NK-92 treated with Interleukin-12 subunit alpha and Interleukin-12 subunit beta, amount 100 ng/mL, for 24 hours (cell line): ENCODE results near the gene ITGA3.
A peak's percentile ranks its signal among the peaks of the same experiment; 100 is the strongest.

Experiments used
- DNase-seq: peaks from one replicate; lab custom pipeline; 2025; lab: John Stamatoyannopoulos, UW

Gene ITGA3

DNA sequence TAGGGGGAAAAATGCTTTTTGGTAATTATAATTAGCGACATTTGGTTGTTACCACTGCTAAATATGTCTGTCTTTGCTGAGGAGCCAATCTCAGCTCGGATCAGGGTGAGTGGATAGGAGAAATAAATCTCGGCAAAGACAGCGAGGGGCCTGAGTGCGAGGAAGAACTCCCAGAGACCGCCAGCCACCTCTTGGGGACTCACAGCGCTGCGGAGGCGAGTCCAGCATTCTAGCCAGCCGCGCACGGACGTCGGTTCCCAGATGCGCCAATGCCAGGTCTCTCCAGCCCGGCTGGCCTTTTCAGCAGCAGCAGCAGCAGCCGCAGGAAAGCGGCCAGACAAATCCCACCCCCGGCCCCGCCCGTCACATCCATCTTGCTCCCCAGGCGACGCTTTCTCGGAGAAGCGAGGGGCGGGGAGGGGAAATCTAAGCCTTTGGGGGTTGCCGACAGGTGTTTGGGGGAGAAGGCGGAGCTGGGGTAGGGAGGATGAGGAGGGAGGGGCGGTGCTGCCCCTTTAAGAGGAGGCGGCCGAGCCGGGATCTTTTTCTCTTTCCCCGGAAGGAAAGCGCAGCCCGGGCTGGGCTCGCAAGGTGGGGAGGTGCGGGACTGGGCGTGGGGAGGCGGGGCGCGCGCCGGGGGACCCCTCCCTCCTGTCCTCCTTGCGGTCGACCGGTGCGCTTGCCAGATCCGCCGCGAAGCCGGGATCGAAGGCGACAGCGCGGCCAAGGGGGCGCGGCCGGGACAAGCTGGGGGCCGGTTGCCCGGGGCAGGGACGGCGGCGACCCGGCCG, at the start of gene ITGA3:
ITGA3 (plus strand) TSS at position 685 of the 791 bp plus-strand sequence. CDS start 330 bp downstream, outside the sequence.
- DNase-seq: no peak

DNA sequence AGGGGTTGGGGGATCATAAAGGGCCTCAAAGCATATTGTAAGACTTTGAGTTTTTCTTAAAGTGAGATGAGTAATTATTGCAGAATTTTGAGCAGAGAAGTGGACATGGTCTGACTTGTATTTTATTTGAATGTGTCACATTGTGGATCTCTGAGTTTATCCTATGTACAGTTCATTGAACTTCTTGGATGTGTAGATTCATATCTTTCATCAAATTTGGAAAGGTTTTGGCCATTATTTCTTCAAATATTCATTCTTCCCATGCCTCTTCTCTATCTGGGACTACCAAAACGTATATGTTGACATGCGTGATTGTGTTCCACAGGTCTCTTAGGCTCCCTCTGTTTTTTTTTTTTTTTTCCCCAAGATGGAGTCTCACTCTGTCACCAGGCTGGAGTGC, 46.6 kb upstream of the ITGA3 start:
- DNase-seq: no peak

- DNase-seq: no peak
These were observed 42.8 kb upstream of the ITGA3 start for GRCh38 chr17:50013079-50013478.

- DNase-seq: no peak
These were observed 41.3 kb upstream of the ITGA3 start for GRCh38 chr17:50014471-50015088.

DNA sequence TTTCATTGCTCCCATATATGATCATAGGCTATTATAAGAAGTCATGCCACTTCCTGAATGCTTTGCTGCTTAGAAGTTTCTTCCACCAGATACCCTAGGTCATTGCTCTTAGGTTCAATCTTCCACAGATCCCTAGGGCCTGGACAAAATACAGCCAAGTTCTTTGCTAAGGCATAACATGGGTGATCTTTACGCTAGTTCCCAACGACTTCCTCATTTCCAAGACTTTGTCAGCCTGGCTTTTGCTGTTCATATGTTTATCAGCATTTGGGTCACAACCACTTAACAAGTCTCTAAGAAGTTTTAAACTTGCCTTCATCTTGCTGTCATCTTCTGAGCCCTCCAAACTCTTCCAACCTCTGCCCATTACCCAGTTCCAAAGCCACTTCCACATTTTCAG, 40.8 kb upstream of the ITGA3 start:
- no peak for DNase-seq

DNA sequence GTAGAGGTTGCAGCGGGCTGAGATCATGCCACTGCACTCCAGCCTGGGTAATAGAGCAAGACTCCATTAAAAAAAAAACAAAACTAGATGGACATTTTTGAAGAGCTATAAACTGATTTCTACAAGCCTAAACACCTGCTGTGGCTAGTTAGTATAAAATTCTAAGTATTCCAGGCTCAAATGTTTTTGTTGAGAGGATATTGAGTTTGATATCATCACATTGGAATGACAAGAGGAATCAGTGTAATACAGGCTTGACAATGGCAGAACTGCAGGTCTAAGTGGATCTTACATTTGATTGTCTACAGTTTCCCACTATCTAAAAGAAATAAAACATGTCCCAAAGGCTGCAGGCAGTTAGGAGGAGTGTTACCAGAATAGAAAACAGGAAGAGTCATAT, 37.0 kb upstream of the ITGA3 start:
- DNase-seq: no peak

GRCh38 chr17:50020841-50021599, 34.9 kb upstream of the ITGA3 start:
- no peak for DNase-seq

GRCh38 chr17:50021681-50022370, 34.1 kb upstream of the ITGA3 start:
- no peak for DNase-seq

DNA sequence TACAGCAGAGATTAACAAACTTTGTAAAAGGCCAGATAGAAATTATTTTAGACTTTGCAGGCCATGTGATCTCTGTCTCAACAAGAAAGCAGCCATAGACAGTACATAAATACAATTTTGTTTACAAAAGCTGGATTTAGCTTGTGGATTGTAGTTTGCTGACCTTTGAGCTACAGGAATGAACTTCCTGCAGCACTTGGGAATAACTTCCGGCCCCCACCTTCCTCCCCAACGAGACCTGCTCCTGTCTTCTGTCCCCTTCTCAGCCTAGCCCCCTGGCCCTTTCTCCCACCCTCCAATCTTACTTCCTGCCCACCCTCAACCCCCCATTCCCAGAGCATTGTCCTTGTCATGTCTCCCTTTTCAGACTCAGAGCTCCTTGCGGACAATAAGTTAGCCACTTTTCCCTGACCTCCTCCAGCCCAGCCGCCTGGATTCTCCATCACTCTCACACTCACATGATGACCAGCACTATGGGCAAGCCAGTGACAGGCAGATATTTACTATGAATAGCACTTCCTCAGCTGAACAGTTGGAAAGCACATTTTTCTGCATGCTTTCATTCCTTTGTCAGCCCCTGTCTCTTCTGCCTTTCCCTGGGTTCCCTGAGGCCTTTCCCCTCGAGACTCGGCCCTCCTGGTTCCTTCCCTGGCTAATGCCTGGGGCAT, 33.3 kb upstream of the ITGA3 start:
- no peak for DNase-seq

- no peak for DNase-seq
These were observed 32.4 kb upstream of the ITGA3 start for GRCh38 chr17:50023520-50023919.

- no peak for DNase-seq
These were observed 31.1 kb upstream of the ITGA3 start for GRCh38 chr17:50024808-50025207.

DNA sequence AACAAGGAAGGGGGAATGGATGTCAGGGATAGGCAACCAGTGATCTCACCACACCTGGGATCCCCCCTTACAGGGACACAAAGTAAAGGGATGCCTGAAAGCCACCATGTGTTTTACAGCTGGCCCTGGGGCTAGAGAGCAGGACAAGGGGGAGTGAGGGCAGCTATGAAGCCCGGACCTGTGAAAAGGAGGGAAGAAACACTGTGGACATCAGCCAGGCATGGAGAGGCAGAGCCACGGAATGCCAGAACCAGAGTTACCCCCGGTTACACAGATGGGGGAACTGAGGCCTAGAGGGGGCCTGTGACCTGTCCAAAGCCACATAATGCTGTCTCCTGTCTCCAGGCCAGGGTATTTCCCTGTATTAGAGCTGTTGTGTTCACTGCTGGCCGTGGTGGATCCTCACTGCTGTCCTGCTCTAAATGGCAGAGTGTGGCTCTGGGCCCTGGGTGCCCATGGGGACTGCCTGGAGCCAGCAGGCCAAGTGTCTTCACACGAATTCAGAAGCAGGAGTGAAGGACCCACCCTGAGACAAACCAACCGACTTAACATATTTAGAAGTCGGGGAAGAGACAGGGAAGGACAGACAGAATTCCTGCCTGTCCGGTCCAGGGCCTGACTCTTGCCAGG, 29.7 kb upstream of the ITGA3 start:
- no peak for DNase-seq

DNA sequence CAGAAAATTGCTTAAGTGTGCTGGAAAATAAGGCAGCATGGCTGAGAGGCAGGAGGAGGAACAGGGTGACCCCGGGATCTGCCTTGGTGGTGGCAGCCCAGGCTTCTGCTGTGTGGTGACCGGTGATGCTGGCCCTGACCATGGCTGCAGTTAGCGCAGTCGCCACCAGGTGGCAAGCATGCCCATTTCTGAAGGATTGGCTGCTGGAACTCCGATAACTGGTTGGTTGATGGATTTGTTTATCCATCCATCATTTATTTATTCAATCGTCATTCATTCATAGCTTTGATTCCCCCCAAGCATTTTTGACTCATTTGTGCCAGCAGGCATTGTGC, 29.1 kb upstream of the ITGA3 start:
- peak; percentile 60 for DNase-seq

- DNase-seq: no peak
These were observed 28.6 kb upstream of the ITGA3 start for GRCh38 chr17:50027172-50027880.

- DNase-seq: no peak
These were observed 27.8 kb upstream of the ITGA3 start for GRCh38 chr17:50027881-50028735.

- no peak for DNase-seq
These were observed 27.2 kb upstream of the ITGA3 start for GRCh38 chr17:50028736-50029120.

DNA sequence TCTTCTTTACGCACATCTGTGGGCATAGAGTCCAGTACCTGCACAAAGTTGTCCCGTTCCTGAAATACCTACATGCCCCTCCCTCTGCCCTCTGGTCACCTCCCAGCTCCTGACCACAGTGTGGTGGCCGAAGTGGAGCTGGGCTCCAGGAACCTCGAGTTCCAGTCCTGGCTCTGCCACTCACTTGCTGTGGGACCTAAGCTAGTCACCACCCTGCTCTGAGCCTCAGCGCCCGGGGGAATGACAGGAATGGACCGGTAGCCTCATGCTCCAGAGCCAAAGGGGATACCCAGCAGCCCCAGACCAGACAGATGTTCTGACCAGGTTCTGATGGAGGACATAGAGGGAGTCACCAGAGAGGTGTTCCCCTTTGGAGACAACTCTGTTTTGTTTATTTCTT, 26.7 kb upstream of the ITGA3 start:
- no peak for DNase-seq

- DNase-seq: no peak
These were observed 22.6 kb upstream of the ITGA3 start for GRCh38 chr17:50033316-50033715.

GRCh38 chr17:50034498-50035364, 21.2 kb upstream of the ITGA3 start:
- DNase-seq: no peak
